H9 (cell line): ENCODE results near the gene WSCD2. TPM values are rescaled to one million over a fixed set of nuclear protein-coding genes. Genes with fewer than 3 reads are reported as not detected.

ENCODE experiments used
- DNase-seq: peaks from one replicate; pipeline ENCODE4 v3.0.0-alpha.2; 2017
- H2AFZ ChIP-seq: one replicate; pipeline ENCODE4 v1.6.1; 2013; ENCODE audit warnings: mild to moderate bottlenecking, low read length, control low read depth, moderate library complexity
- H2AK5ac ChIP-seq: 2 replicates; pipeline ENCODE4 v1.6.1; 2013; ENCODE audit warnings: low read length, control low read depth, mixed read lengths; ENCODE audit not compliant: insufficient read length
- H2BK120ac ChIP-seq: one replicate; pipeline ENCODE4 v1.6.1; 2013; ENCODE audit warnings: low read depth, mild to moderate bottlenecking, low read length, control low read depth, inconsistent platforms; ENCODE audit not compliant: poor library complexity, severe bottlenecking
- H2BK12ac ChIP-seq: 2 replicates; pipeline ENCODE4 v1.6.1; 2013; ENCODE audit warnings: low read length, control low read depth, mixed read lengths, low read depth; ENCODE audit not compliant: insufficient read length
- H2BK15ac ChIP-seq: 2 replicates; pipeline ENCODE4 v1.6.1; 2013; ENCODE audit warnings: low read depth, low read length, control low read depth
- H2BK20ac ChIP-seq: one replicate; pipeline ENCODE4 v1.6.1; 2013; ENCODE audit warnings: low read depth, mild to moderate bottlenecking, low read length, control low read depth, inconsistent platforms; ENCODE audit not compliant: poor library complexity, severe bottlenecking
- H2BK5ac ChIP-seq: 2 replicates; pipeline ENCODE4 v1.6.1; 2013; ENCODE audit warnings: low read length, control low read depth, mixed read lengths; ENCODE audit not compliant: insufficient read length
- H3K14ac ChIP-seq: 2 replicates; pipeline ENCODE4 v1.6.1; 2013; ENCODE audit warnings: low read length, control low read depth; ENCODE audit not compliant: insufficient read depth
- H3K18ac ChIP-seq: 2 replicates; pipeline ENCODE4 v1.6.1; 2013; ENCODE audit warnings: low read depth, mild to moderate bottlenecking, mixed read lengths, low read length, control low read depth; ENCODE audit not compliant: insufficient read length
- H3K23ac ChIP-seq: 2 replicates; pipeline ENCODE4 v1.6.1; 2013; ENCODE audit warnings: low read length, control low read depth, mixed read lengths, low read depth; ENCODE audit not compliant: insufficient read length
- H3K23me2 ChIP-seq: 2 replicates; pipeline ENCODE4 v1.6.1; 2013; ENCODE audit warnings: low read depth, mild to moderate bottlenecking, mixed read lengths, low read length, control low read depth; ENCODE audit not compliant: insufficient read length, poor library complexity, severe bottlenecking
- H3K27ac ChIP-seq: 2 replicates; pipeline ENCODE4 v1.5.1; 2013; ENCODE audit warnings: low read length, control low read depth, mixed read lengths, low read depth; ENCODE audit not compliant: insufficient read length
- H3K27me3 ChIP-seq: 2 replicates; pipeline ENCODE4 v1.6.1; 2013; ENCODE audit warnings: low read length, control low read depth, inconsistent platforms; ENCODE audit not compliant: insufficient read depth
- H3K4ac ChIP-seq: 2 replicates; pipeline ENCODE4 v1.6.1; 2013; ENCODE audit warnings: low read depth, mild to moderate bottlenecking, control low read depth, inconsistent platforms, low read length, moderate library complexity
- H3K4me1 ChIP-seq: 2 replicates; pipeline ENCODE4 v1.6.1; 2013; ENCODE audit warnings: low read length, control low read depth, inconsistent platforms; ENCODE audit not compliant: insufficient read depth
- H3K4me2 ChIP-seq: 2 replicates; pipeline ENCODE4 v1.6.1; 2013; ENCODE audit warnings: low read length, control low read depth, mixed read lengths; ENCODE audit not compliant: insufficient read length, insufficient read depth
- H3K56ac ChIP-seq: 2 replicates; pipeline ENCODE4 v1.6.1; 2013; ENCODE audit warnings: low read depth, mild to moderate bottlenecking, mixed read lengths, low read length, control low read depth; ENCODE audit not compliant: insufficient read length
- H3K79me1 ChIP-seq: 2 replicates; pipeline ENCODE4 v1.6.1; 2013; ENCODE audit warnings: low read depth, mild to moderate bottlenecking, moderate library complexity, low read length, control low read depth, inconsistent platforms; ENCODE audit not compliant: insufficient read depth, poor library complexity, severe bottlenecking
- H3K79me2 ChIP-seq: 2 replicates; pipeline ENCODE4 v1.6.1; 2013; ENCODE audit warnings: low read length, control low read depth, inconsistent platforms; ENCODE audit not compliant: insufficient read depth
- H3K9ac ChIP-seq: 2 replicates; pipeline ENCODE4 v1.6.1; 2013; ENCODE audit warnings: low read length, control low read depth, mixed read lengths; ENCODE audit not compliant: insufficient read length; ENCODE audit errors: extremely low read depth
- H3K9me3 ChIP-seq: one replicate; pipeline ENCODE4 v1.6.1; 2013; ENCODE audit warnings: low read depth, low read length, inconsistent platforms; ENCODE audit not compliant: control insufficient read depth
- H3T11ph ChIP-seq: one replicate; pipeline ENCODE4 v1.6.1; 2013; ENCODE audit warnings: mild to moderate bottlenecking, low read length, control low read depth, inconsistent platforms
- H4K20me1 ChIP-seq: one replicate; pipeline ENCODE4 v1.6.1; 2013; ENCODE audit not compliant: control insufficient read depth, insufficient read length, insufficient read depth
- H4K5ac ChIP-seq: 2 replicates; pipeline ENCODE4 v1.6.1; 2013; ENCODE audit warnings: low read depth, mild to moderate bottlenecking, mixed read lengths, low read length, control low read depth; ENCODE audit not compliant: insufficient read length
- H4K8ac ChIP-seq: replicated peaks from 2 replicates; pipeline ENCODE4 v1.6.1; 2013; ENCODE audit warnings: low read length, control low read depth, mixed read lengths, low read depth; ENCODE audit not compliant: insufficient read length
- H4K91ac ChIP-seq: 2 replicates; pipeline ENCODE4 v1.6.1; 2013; ENCODE audit warnings: low read depth, mild to moderate bottlenecking, moderate library complexity, mixed read lengths, low read length, control low read depth; ENCODE audit not compliant: insufficient read length
- H3K27ac Mint-ChIP-seq, 3 experiments: 2 replicates in 2 of 3; 3 replicates in 1 of 3; pipeline ENCODE4 v1.8.0; 2020 to 2021; ENCODE audit warnings: mixed read lengths in 3 of 3, mild to moderate bottlenecking in 1 of 3, moderate library complexity in 1 of 3
- H3K27me3 Mint-ChIP-seq: 2 replicates; pipeline ENCODE4 v1.8.0; 2021; ENCODE audit warnings: low read depth, mild to moderate bottlenecking, moderate library complexity, mixed read lengths
- H3K36me3 Mint-ChIP-seq, 3 experiments: 2 replicates in 2 of 3; 3 replicates in 1 of 3; pipeline ENCODE4 v1.8.0; 2020 to 2021; ENCODE audit warnings: low read depth in 3 of 3, mixed read lengths in 3 of 3; ENCODE audit not compliant: insufficient read depth in 1 of 3
- H3K4me1 Mint-ChIP-seq, 2 experiments: 2 replicates each; pipeline ENCODE4 v1.8.0; 2020; ENCODE audit warnings: mixed read lengths in 2 of 2
- H3K4me3 Mint-ChIP-seq, 2 experiments: 2 replicates in 1 of 2; 3 replicates in 1 of 2; pipeline ENCODE4 v1.8.0; 2020 to 2021; ENCODE audit warnings: mild to moderate bottlenecking in 2 of 2, mixed read lengths in 2 of 2, moderate library complexity in 1 of 2
- H3K9me3 Mint-ChIP-seq, 2 experiments: 2 replicates in 1 of 2; 3 replicates in 1 of 2; pipeline ENCODE4 v1.8.0; 2020; ENCODE audit warnings: mild to moderate bottlenecking in 2 of 2, mixed read lengths in 2 of 2, moderate library complexity in 1 of 2
- CTCF ChIP-seq: fragments of 200-600 bp; sonication (generic); conservative IDR thresholded peaks from 3 replicates; pipeline ENCODE4 v1.8.0; 2021; ENCODE audit warnings: antibody characterized with exemption, mild to moderate bottlenecking
- WGBS: extraction: QIAGEN DNeasy Blood & Tissue Kit; methylation state at CpG from one replicate; pipeline ENCODE4 v1.1.7; 2013; ENCODE audit warnings: missing lambda C conversion rate, low lambda C conversion rate, mixed read lengths; ENCODE audit not compliant: insufficient read length; ENCODE audit errors: extremely low coverage; 5-methylcytosine and 5-hydroxymethylcytosine counted together
- total RNA-seq: library from RNA; stranded (reverse); gene quantifications from 2 replicates; pipeline ENCODE4 v1.2.1, GENCODE V29; 2021

WSCD2 gene
- total RNA-seq, 1 experiment from 2014 or later = 0.92 TPM

- no CpG with 5 or more reads among the region's 1 CpG for WGBS
- Histone ChIP-seq H2AFZ (no peak overlapping the region), H3K4me2 (no peak overlapping the region), H3K27me3 (no peaks in the 10 kb centered on the region; the same call in 1 of the 2 replicates), H3T11ph (no peak overlapping the region), H3K18ac (no peak overlapping the region), H3K4ac (no peak overlapping the region), H4K20me1 (no peaks in the 10 kb centered on the region), H3K4me1 (peaks cover 3% of the 10 kb centered on the region; the same call in 1 of the 2 replicates), H3K79me2 (no peaks in the 10 kb centered on the region), H3K56ac (no peak overlapping the region), H4K8ac (no peak overlapping the region), H2BK20ac (no peak overlapping the region), H2BK5ac (no peak overlapping the region), H3K79me1 (no peaks in the 10 kb centered on the region), H2BK12ac (no peak overlapping the region), H3K14ac (no peak overlapping the region), H3K27ac (no peak overlapping the region), H2AK5ac (no peak overlapping the region), H3K23ac (no peak overlapping the region), H2BK120ac (no peak overlapping the region), H2BK15ac (no peak overlapping the region), H4K5ac (no peak overlapping the region), H4K91ac (no peak overlapping the region), H3K23me2 (no peaks in the 10 kb centered on the region), H3K9me3 (no peaks in the 10 kb centered on the region), H3K9ac (no peak overlapping the region)
- Mint-ChIP-seq H3K9me3 (peaks cover 11 to 16% of the 10 kb centered on the region in 2 experiments; a peak in 4 of 5 replicates), H3K4me1 (peaks cover 32 to 36% of the 10 kb centered on the region in 2 experiments), H3K27me3 (peaks cover 1% of the 10 kb centered on the region), H3K27ac (peak overlapping the region; percentile 1 to 97 (median 12); a peak in 4 of 7 replicates), H3K4me3 (0 out of 5 replicates have a peak overlapping the region, but pooled peaks of 1 of the 2 experiments have one; percentile 10), H3K36me3 (peaks cover 0 to 13% (median 8%) of the 10 kb centered on the region in 3 experiments; a peak in 3 of 7 replicates)
- no peak for TF ChIP-seq CTCF
- DNase-seq = no peak
These were observed 107.3 kb downstream of the WSCD2 start for GRCh38 chr12:108236366-108236765.
